Uterus (tissue), 4 donors: ENCODE measurements around the gene COX11. TPM values are rescaled to one million over a fixed set of nuclear protein-coding genes. Genes with fewer than 3 reads are reported as not detected.

Experiments
- DNase-seq, 2 donors: peaks; one replicate each; pipeline ENCODE4 v3.0.0-alpha.2; 2019 to 2020
- H3K27ac ChIP-seq, 2 donors: fragments of 200-600 bp; sonication (generic); 1 replicate in 1 of 2; 2 replicates in 1 of 2; pipeline ENCODE4 v1.5.1; 2016 to 2018
- H3K27me3 ChIP-seq, 2 donors: fragments of 200-600 bp; sonication (generic); one replicate each; pipeline ENCODE4 v1.5.1; 2018 to 2019; ENCODE audit warnings: control low read depth in 1 of 2
- H3K36me3 ChIP-seq, 2 donors: fragments of 200-600 bp; sonication (generic); one replicate each; pipeline ENCODE4 v1.5.1; 2019; ENCODE audit warnings: control low read depth in 1 of 2
- H3K4me1 ChIP-seq, 2 donors: fragments of 200-600 bp; sonication (generic); one replicate each; pipeline ENCODE4 v1.5.1; 2018 to 2019; ENCODE audit warnings: control low read depth in 1 of 2
- H3K4me3 ChIP-seq, 2 donors: fragments of 200-600 bp; sonication (generic); 1 replicate in 1 of 2; 2 replicates in 1 of 2; pipeline ENCODE4 v1.5.1; 2018 to 2019; ENCODE audit warnings: mild to moderate bottlenecking in 1 of 2
- H3K9me3 ChIP-seq, 2 donors: fragments of 200-600 bp; sonication (generic); one replicate each; pipeline ENCODE4 v1.5.1; 2019; ENCODE audit warnings: control low read depth in 1 of 2
- CTCF ChIP-seq, 4 experiments: fragments of 200-600 bp in 2 of 4; fragments of 450-650 bp in 2 of 4; sonication (generic) in 2 of 4; IDR thresholded peaks; one replicate each; pipeline ENCODE4 v1.5.1; 2016 to 2019; ENCODE audit warnings: antibody characterized with exemption in 4 of 4, mild to moderate bottlenecking in 2 of 4, moderate library complexity in 1 of 4
- POLR2A ChIP-seq, 2 donors: fragments of 450-650 bp; IDR thresholded peaks; one replicate each; pipeline ENCODE4 v1.6.1; 2016; ENCODE audit warnings: antibody characterized with exemption in 2 of 2, mild to moderate bottlenecking in 1 of 2, moderate library complexity in 1 of 2
- intact Hi-C: fragments of 100-400 bp; cut with DNase I; formaldehyde crosslinking; loops from one replicate; pipeline ENCODE4 v1.15.1; 2023; ENCODE audit warnings: low total_unique reads
- total RNA-seq, 4 donors: library from RNA; depleted of rRNA in 3 of 4; stranded (reverse); fragments of >200 nt in 3 of 4; gene quantifications; one replicate each; pipeline versions ENCODE4 v1.1.0 to v1.2.4, GENCODE V29; 2014 to 2023
- donor health status: DM: yes; HTN: yes; CAD: no.

Gene COX11
- total RNA-seq, 4 donors from 2014 or later, result 53.3 to 90.3 (median 74.2) TPM

- Histone ChIP-seq H3K36me3 (no peaks in the 10 kb centered on the region), H3K4me1 (no peaks in the 10 kb centered on the region), H3K27ac (no peak overlapping the region), H3K9me3 (no peaks in the 10 kb centered on the region), H3K27me3 (no peaks in the 10 kb centered on the region), H3K4me3 (no peak overlapping the region)
- intact Hi-C loops, result no loop called here
- no peak for TF ChIP-seq CTCF (IDR thresholded peaks at IDR 0.05)
- no peak for TF ChIP-seq POLR2A (IDR thresholded peaks at IDR 0.05)
- DNase-seq, result no peak
These were observed 27.2 kb downstream of the COX11 start for GRCh38 chr17:54941285-54941684.

GRCh38 chr17:54937426-54937825 is 31.0 kb downstream of the COX11 start:
- no peak for DNase-seq
- Histone ChIP-seq H3K4me3 (no peak overlapping the region), H3K4me1 (no peaks in the 10 kb centered on the region), H3K9me3 (no peaks in the 10 kb centered on the region), H3K36me3 (no peaks in the 10 kb centered on the region), H3K27ac (no peak overlapping the region), H3K27me3 (no peaks in the 10 kb centered on the region)
- TF ChIP-seq CTCF (IDR thresholded peaks at IDR 0.05), result no peak
- no peak for TF ChIP-seq POLR2A (IDR thresholded peaks at IDR 0.05)
- intact Hi-C loops, result no loop called here

- Histone ChIP-seq H3K4me3 (no peak overlapping the region), H3K27ac (no peak overlapping the region), H3K36me3 (no peaks in the 10 kb centered on the region), H3K4me1 (no peaks in the 10 kb centered on the region), H3K9me3 (no peaks in the 10 kb centered on the region), H3K27me3 (no peaks in the 10 kb centered on the region)
- TF ChIP-seq POLR2A (IDR thresholded peaks at IDR 0.05) (no peak), CTCF (IDR thresholded peaks at IDR 0.05) (no peak)
- intact Hi-C loops, result no loop called here
- DNase-seq, result no peak
These were observed 31.4 kb downstream of the COX11 start for GRCh38 chr17:54937018-54937417.

- no peaks in the 10 kb centered on the region for H3K36me3 ChIP-seq
- TF ChIP-seq POLR2A (IDR thresholded peaks at IDR 0.05) (no peak), CTCF (IDR thresholded peaks at IDR 0.05) (no peak)
- intact Hi-C loops, result no loop called here
These were observed 33.0 kb downstream of the COX11 start for GRCh38 chr17:54935471-54935870.

GRCh38 chr17:54933921-54934320 is 34.5 kb downstream of the COX11 start:
- H3K27ac ChIP-seq, result no peak overlapping the region
- no peaks in the 10 kb centered on the region for H3K36me3 ChIP-seq
- no peak for TF ChIP-seq POLR2A (IDR thresholded peaks at IDR 0.05)
- TF ChIP-seq CTCF (IDR thresholded peaks at IDR 0.05), result no peak
- DNase-seq, result no peak
- H3K4me1 ChIP-seq, result no peaks in the 10 kb centered on the region
- intact Hi-C loops, result no loop called here
- no peaks in the 10 kb centered on the region for H3K9me3 ChIP-seq
- H3K27me3 ChIP-seq, result no peaks in the 10 kb centered on the region
- H3K4me3 ChIP-seq, result no peak overlapping the region

More at GRCh38 chr17:54935471-54935870, 33.0 kb downstream of the COX11 start:
- no peak for DNase-seq
- Histone ChIP-seq H3K27me3 (no peaks in the 10 kb centered on the region), H3K27ac (no peak overlapping the region), H3K4me1 (no peaks in the 10 kb centered on the region), H3K9me3 (no peaks in the 10 kb centered on the region), H3K4me3 (no peak overlapping the region)
